Loucy (cell line): ENCODE measurements around the gene FOXQ1.

Experiments used
- CTCF ChIP-seq: fragments of 200-600 bp; sonication (generic); conservative IDR thresholded peaks from 2 replicates; pipeline ENCODE4 v1.5.1; 2014; ENCODE audit warnings: mild to moderate bottlenecking, antibody characterized with exemption, low read length
- EZH2phosphoT487 ChIP-seq: fragments of 200-600 bp; IDR thresholded peaks from 2 replicates; pipeline ENCODE4 v1.6.1; 2018; ENCODE audit warnings: antibody characterized with exemption, mild to moderate bottlenecking, moderate library complexity, borderline replicate concordance

GRCh38 chr6:1329708-1330107 lies 17.8 kb downstream of the FOXQ1 start:
- TF ChIP-seq CTCF (no peak), EZH2phosphoT487 (no peak)
